Spleen (tissue), 11 donors: ENCODE results near the gene HDAC4. TPM values are rescaled to one million over a fixed set of nuclear protein-coding genes. Genes with fewer than 3 reads are reported as not detected.

Source experiments
- DNase-seq: peaks from one replicate; pipeline ENCODE4 v3.0.0-alpha.2; 2020
- H3K27ac ChIP-seq, 8 donors: fragments of 200-600 bp; sonication (generic) in 7 of 8; 1 replicate in 4 of 8; 2 replicates in 4 of 8; pipeline versions ENCODE4 v1.5.0 to v1.8.0; 2016 to 2021; ENCODE audit warnings: inconsistent platforms in 4 of 8, mild to moderate bottlenecking in 4 of 8, moderate library complexity in 1 of 8
- H3K27me3 ChIP-seq, 7 donors: fragments of 200-600 bp; sonication (generic) in 6 of 7; replicated peaks in 1 of 7; 1 replicate in 4 of 7; 2 replicates in 3 of 7; pipeline versions ENCODE4 v1.5.0 to v1.8.0; 2016 to 2021; ENCODE audit warnings: inconsistent platforms in 3 of 7, mild to moderate bottlenecking in 1 of 7
- H3K36me3 ChIP-seq, 6 donors: fragments of 200-600 bp; sonication (generic) in 5 of 6; 1 replicate in 4 of 6; 2 replicates in 2 of 6; pipeline versions ENCODE4 v1.5.0 to v1.8.0; 2016 to 2021; ENCODE audit warnings: inconsistent platforms in 2 of 6
- H3K4me1 ChIP-seq, 6 donors: fragments of 200-600 bp; sonication (generic) in 5 of 6; 1 replicate in 3 of 6; 2 replicates in 3 of 6; pipeline versions ENCODE4 v1.5.0 to v1.8.0; 2016 to 2021; ENCODE audit warnings: inconsistent platforms in 3 of 6
- H3K4me3 ChIP-seq, 8 donors: fragments of 200-600 bp; sonication (generic) in 7 of 8; 1 replicate in 4 of 8; 2 replicates in 4 of 8; pipeline versions ENCODE4 v1.5.0 to v1.8.0; 2016 to 2021; ENCODE audit warnings: inconsistent platforms in 4 of 8, mild to moderate bottlenecking in 4 of 8, moderate library complexity in 2 of 8
- H3K9me3 ChIP-seq, 8 donors: fragments of 200-600 bp; sonication (generic) in 7 of 8; 1 replicate in 4 of 8; 2 replicates in 4 of 8; pipeline versions ENCODE4 v1.5.0 to v1.8.0; 2016 to 2021; ENCODE audit warnings: inconsistent platforms in 4 of 8
- CTCF ChIP-seq, 11 experiments: fragments of 200-600 bp in 7 of 11; fragments of 450-650 bp in 4 of 11; sonication (generic) in 4 of 11; IDR thresholded peaks in 8 of 11; conservative IDR thresholded peaks in 3 of 11; 1 replicate in 7 of 11; 2 replicates in 4 of 11; pipeline versions ENCODE4 v1.4.0 to v1.8.0; 2016 to 2021; ENCODE audit warnings: antibody characterized with exemption in 11 of 11, inconsistent platforms in 4 of 11, mild to moderate bottlenecking in 1 of 11
- POLR2A ChIP-seq, 3 donors: fragments of 450-650 bp; IDR thresholded peaks; one replicate each; pipeline ENCODE4 v1.5.1; 2017; ENCODE audit warnings: antibody characterized with exemption in 3 of 3, mild to moderate bottlenecking in 1 of 3
- POLR2AphosphoS5 ChIP-seq, 3 donors: sonication (generic); formaldehyde crosslinking; IDR thresholded peaks; one replicate each; pipeline ENCODE4 v1.5.1; 2017; ENCODE audit warnings: antibody characterized with exemption in 3 of 3
- WGBS, 5 donors: extraction: QIAGEN DNeasy Blood & Tissue Kit in 3 of 5; methylation state at CpG; one replicate each; pipeline versions ENCODE4 v1.1.5 to v1.1.7; 2013 to 2018; 5-methylcytosine and 5-hydroxymethylcytosine counted together
- intact Hi-C: fragments of 100-400 bp; cut with DNase I; formaldehyde crosslinking; loops from one replicate; pipeline ENCODE4 v1.15.0; 2023; ENCODE audit warnings: low total_unique reads
- polyA plus RNA-seq, 3 donors: library from polyadenylated mRNA; stranded (reverse); fragments of 200-250 nt; gene quantifications; one replicate each; pipeline ENCODE4 v1.2.1, GENCODE V29; 2013
- total RNA-seq, 7 donors: library from RNA; depleted of rRNA in 3 of 7; stranded (reverse); fragments of >200 nt in 3 of 7; fragmentation: NEBNext Ultra II Directional in 4 of 7; extraction: Animal tissue kit (Norgen Biotek cat#: 25700) in 4 of 7; gene quantifications; one replicate each; pipeline versions ENCODE4 v1.1.0 to v1.2.1, GENCODE V29; 2016 to 2021
- donor health status: healthy with polysubstance abuse.
- donor health status: DM: no; HTN: no; CAD: no; lungs with moderate emphysema.
- donor health status: DM: no; HTN: no; CAD: no.
- donor health status: Bipolar disorder and iron deficiency.
- donor health status: healthy.
- donor health status: DM: no; HTN: no; CAD: no.
- donor health status: DM: yes; HTN: yes; CAD: no.

Gene HDAC4
- total and polyA plus RNA-seq, 10 donors = 3.2 to 122 (median 69.5) TPM

DNA sequence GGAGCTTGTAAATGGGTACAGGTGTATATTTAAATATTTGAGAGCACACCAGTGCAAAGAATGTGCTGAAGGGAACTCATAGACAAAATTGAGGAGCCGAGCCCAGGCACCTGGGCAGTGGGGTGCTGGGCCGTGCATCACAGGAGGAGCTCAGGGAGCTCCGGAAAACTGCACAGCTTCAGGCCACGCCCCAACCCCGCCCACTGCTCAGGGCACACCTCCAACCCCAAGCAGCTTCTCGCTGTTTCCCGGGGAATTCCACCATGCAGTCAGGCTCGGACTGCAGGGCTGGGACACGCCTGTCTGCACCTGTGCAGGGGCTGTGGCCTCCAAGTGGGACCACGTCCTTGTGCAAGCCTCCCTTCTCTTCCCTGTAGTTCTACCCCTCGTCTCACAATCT is 243.0 kb downstream of the HDAC4 start:
- DNase-seq = peak; percentile 75
- no peak overlapping the region for H3K4me3 ChIP-seq
- peak overlapping the region in 6 of 8 donors; percentile 35 to 81 (median 72) for H3K27ac ChIP-seq
- no peak for TF ChIP-seq POLR2A (IDR thresholded peaks at IDR 0.05)
- no peak for TF ChIP-seq POLR2AphosphoS5 (IDR thresholded peaks at IDR 0.05)
- TF ChIP-seq CTCF (IDR thresholded peaks at IDR 0.05 in 8 of 11, conservative IDR thresholded peaks at IDR 0.05 in 3 of 11) = no peak
- intact Hi-C loops = no loop called here
- no peaks in the 10 kb centered on the region for H3K27me3 ChIP-seq
- no peaks in the 10 kb centered on the region for H3K9me3 ChIP-seq
- peaks cover 0 to 45% (median 19%) of the 10 kb centered on the region in 6 donors for H3K4me1 ChIP-seq
- 45 to 84% (median 65%) methylated on average over 11 of the region's 11 CpGs for WGBS, 5 donors
- peaks cover 4 to 95% (median 51%) of the 10 kb centered on the region in 6 donors for H3K36me3 ChIP-seq

DNA sequence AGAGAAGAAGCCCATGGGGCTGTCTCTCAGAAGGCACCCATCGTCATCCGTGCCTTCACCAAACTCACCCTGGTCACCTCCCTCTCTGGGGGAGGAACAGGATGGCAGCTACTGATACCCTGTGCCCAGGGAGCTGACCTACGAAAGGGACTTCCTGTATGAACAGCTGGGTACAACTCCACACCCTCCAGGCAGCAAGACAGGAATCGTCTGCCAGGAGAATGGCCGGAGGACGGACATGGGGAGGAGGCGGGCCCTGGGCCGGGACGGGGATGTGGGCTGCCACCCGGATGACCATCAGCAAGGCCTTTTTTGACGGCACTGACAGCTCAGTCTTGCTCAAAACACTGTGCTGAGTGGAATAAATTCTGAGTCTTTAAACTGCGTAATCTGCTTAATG is 243.6 kb downstream of the HDAC4 start:
- intact Hi-C loops = no loop called here
- Histone ChIP-seq H3K27ac (peak overlapping the region; percentile 27 to 81 (median 67)), H3K27me3 (no peaks in the 10 kb centered on the region), H3K4me3 (no peak overlapping the region), H3K9me3 (no peaks in the 10 kb centered on the region), H3K4me1 (peaks cover 0 to 45% (median 19%) of the 10 kb centered on the region in 6 donors), H3K36me3 (peaks cover 4 to 95% (median 52%) of the 10 kb centered on the region in 6 donors)
- 60 to 73% (median 69%) methylated on average over 12 of the region's 12 CpGs for WGBS, 5 donors
- TF ChIP-seq POLR2A (IDR thresholded peaks at IDR 0.05) (no peak), POLR2AphosphoS5 (IDR thresholded peaks at IDR 0.05) (peak; percentile 71 to 86 (median 82))
- peak; percentile 81 for DNase-seq

- DNase-seq = peak; percentile 73
- H3K27ac ChIP-seq = peak overlapping the region; percentile 27 to 81 (median 67)
- H3K36me3 ChIP-seq = peaks cover 4 to 95% (median 49%) of the 10 kb centered on the region in 6 donors
- H3K9me3 ChIP-seq = no peaks in the 10 kb centered on the region
- intact Hi-C loops = no loop called here
- H3K27me3 ChIP-seq = no peaks in the 10 kb centered on the region
- no peak overlapping the region for H3K4me3 ChIP-seq
- 74 to 80% (median 78%) methylated on average over 22 of the region's 22 CpGs for WGBS, 5 donors
- H3K4me1 ChIP-seq = peaks cover 0 to 45% (median 19%) of the 10 kb centered on the region in 6 donors
- TF ChIP-seq POLR2AphosphoS5 (IDR thresholded peaks at IDR 0.05) (peak in 1 of 3 donors; percentile 42), CTCF (IDR thresholded peaks at IDR 0.05 in 8 of 11, conservative IDR thresholded peaks at IDR 0.05 in 3 of 11) (no peak)
Observed at GRCh38 chr2:239156516-239157265, 244.1 kb downstream of the HDAC4 start.

- Histone ChIP-seq H3K27me3 (no peaks in the 10 kb centered on the region), H3K4me1 (peaks cover 0 to 52% (median 26%) of the 10 kb centered on the region in 6 donors), H3K36me3 (peaks cover 4 to 95% (median 46%) of the 10 kb centered on the region in 6 donors), H3K4me3 (no peak overlapping the region), H3K9me3 (peaks cover 0 to 4% (median 0%) of the 10 kb centered on the region in 8 donors), H3K27ac (peak overlapping the region in 5 of 8 donors; percentile 66 to 81 (median 77))
- no peak for TF ChIP-seq POLR2A (IDR thresholded peaks at IDR 0.05)
- TF ChIP-seq CTCF (IDR thresholded peaks at IDR 0.05 in 8 of 11, conservative IDR thresholded peaks at IDR 0.05 in 3 of 11) = no peak
- no peak for TF ChIP-seq POLR2AphosphoS5 (IDR thresholded peaks at IDR 0.05)
- intact Hi-C loops = no loop called here
- 79 to 95% (median 92%) methylated on average over 12 of the region's 12 CpGs for WGBS, 5 donors
- DNase-seq = peak; percentile 64
Observed at GRCh38 chr2:239155806-239156480, 244.9 kb downstream of the HDAC4 start.
